ENCODE data around the gene BBX. TPM values are rescaled to one million over a fixed set of nuclear protein-coding genes. Genes with fewer than 3 reads are reported as not detected.
A peak's percentile ranks its signal among the peaks of the same experiment; 100 is the strongest.

BBX gene
- total RNA-seq, 6 experiments from 2014 or later = 40.6 to 50.3 (median 46.4) TPM

DNA sequence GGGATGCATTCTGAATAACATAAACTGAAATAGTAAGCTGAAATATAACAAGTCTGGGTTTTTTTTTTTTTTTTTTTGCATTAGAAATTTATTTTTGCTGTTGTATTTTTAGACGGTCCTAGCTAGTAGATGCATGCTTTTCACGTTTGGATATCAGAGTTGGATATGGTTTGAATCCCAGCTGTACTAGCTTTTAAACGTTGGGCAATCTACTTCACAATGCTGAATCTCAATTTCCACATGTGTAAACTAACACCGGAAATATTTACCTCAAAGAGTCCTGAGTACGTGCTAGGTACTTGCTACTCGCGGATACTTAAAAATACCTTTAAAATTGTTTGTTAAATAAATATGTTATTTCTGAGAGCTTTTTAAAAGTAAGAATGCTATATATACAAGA, 139.8 kb downstream of the BBX start:
- Mint-ChIP-seq H3K9me3 (no peaks in the 10 kb centered on the region), H3K4me3 (peak overlapping the region; percentile 79), H3K4me1 (ENCODE audit: low read depth) (peaks cover 78% of the 10 kb centered on the region), H3K27ac (peak overlapping the region; percentile 85), H3K27me3 (ENCODE audit: insufficient read depth) (no peaks in the 10 kb centered on the region), H3K36me3 (ENCODE audit: low read depth) (no peaks in the 10 kb centered on the region)
- no peak for DNase-seq
- TF ChIP-seq, protein P1, sequence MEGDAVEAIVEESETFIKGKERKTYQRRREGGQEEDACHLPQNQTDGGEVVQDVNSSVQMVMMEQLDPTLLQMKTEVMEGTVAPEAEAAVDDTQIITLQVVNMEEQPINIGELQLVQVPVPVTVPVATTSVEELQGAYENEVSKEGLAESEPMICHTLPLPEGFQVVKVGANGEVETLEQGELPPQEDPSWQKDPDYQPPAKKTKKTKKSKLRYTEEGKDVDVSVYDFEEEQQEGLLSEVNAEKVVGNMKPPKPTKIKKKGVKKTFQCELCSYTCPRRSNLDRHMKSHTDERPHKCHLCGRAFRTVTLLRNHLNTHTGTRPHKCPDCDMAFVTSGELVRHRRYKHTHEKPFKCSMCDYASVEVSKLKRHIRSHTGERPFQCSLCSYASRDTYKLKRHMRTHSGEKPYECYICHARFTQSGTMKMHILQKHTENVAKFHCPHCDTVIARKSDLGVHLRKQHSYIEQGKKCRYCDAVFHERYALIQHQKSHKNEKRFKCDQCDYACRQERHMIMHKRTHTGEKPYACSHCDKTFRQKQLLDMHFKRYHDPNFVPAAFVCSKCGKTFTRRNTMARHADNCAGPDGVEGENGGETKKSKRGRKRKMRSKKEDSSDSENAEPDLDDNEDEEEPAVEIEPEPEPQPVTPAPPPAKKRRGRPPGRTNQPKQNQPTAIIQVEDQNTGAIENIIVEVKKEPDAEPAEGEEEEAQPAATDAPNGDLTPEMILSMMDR (IDR thresholded peaks at IDR 0.05) = no peak

DNA sequence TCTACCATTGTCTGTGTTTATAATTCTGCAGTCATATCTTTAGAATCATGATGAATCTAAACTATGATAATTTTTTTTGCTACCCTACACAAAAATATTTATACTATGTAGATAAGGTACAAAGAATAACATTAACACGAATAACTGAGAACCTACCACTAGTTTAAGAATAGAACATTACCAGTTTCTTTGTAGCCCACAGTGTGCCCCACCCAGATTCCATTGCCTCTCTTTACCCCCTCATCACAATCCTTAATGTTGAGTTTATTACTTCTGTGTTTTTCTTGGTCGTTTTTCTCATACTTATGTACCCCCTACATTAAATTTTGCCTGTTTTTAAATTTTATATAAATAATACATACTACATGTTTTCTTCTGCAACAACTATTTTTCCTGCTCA, 140.5 kb downstream of the BBX start:
- TF ChIP-seq, protein P1 (IDR thresholded peaks at IDR 0.05) = no peak
- no peaks in the 10 kb centered on the region for H3K36me3 Mint-ChIP-seq (ENCODE audit: low read depth)
- peaks cover 76% of the 10 kb centered on the region for H3K4me1 Mint-ChIP-seq (ENCODE audit: low read depth)
- no peak overlapping the region for H3K27ac Mint-ChIP-seq
- H3K4me3 Mint-ChIP-seq = peak overlapping the region; percentile 7; the same call in 1 of the 2 replicates
- H3K27me3 Mint-ChIP-seq (ENCODE audit: insufficient read depth) = no peaks in the 10 kb centered on the region
- H3K9me3 Mint-ChIP-seq = no peaks in the 10 kb centered on the region
- no peak for DNase-seq

DNA sequence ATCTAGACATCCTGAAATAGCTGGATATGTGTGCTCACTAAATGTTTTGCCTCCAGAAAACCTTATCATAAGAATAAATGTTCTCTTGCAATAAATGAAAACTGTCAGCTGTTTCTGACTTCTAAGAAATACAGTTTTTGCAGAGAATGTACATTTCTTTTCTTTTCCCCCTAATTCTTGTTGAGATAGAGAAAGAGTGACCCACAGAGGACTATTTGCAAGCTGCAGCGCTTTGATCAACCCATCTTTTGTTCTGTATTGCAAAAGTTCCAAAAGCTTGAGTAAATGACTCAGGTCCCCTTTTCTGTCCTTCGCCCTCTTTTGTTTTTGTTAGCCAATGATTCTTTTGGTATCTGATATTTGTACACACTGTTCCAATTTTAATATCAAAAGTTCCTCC, 141.9 kb downstream of the BBX start:
- no peaks in the 10 kb centered on the region for H3K9me3 Mint-ChIP-seq
- TF ChIP-seq, protein P1 (IDR thresholded peaks at IDR 0.05) = no peak; the same call in 1 of the 2 replicates
- no peak overlapping the region for H3K4me3 Mint-ChIP-seq
- DNase-seq = no peak
- H3K36me3 Mint-ChIP-seq (ENCODE audit: low read depth) = no peaks in the 10 kb centered on the region
- peaks cover 79% of the 10 kb centered on the region for H3K4me1 Mint-ChIP-seq (ENCODE audit: low read depth)
- H3K27ac Mint-ChIP-seq = no peak overlapping the region
- no peaks in the 10 kb centered on the region for H3K27me3 Mint-ChIP-seq (ENCODE audit: insufficient read depth)

DNA sequence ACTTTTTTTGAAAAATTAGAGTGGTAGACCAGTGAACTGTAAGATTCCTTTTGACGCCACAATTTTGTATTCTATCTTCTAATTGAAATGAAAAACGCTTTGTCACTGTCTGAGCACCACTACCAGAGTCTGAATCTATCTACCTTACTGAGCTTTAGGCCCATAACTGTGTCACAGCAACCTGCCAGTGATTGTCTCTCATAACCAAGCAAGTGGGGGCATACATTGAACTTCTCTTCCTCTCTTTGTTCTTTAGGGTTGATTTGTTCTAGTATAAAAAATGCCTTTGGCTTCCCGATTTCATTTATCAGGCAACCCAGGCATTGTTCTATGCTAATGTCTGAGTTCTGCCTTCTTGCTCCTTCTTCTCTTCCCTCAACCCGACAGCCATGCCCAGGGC, 142.6 kb downstream of the BBX start:
- peaks cover 72% of the 10 kb centered on the region for H3K4me1 Mint-ChIP-seq (ENCODE audit: low read depth)
- no peaks in the 10 kb centered on the region for H3K36me3 Mint-ChIP-seq (ENCODE audit: low read depth)
- no peak for DNase-seq
- no peaks in the 10 kb centered on the region for H3K9me3 Mint-ChIP-seq
- no peak overlapping the region for H3K27ac Mint-ChIP-seq
- H3K27me3 Mint-ChIP-seq (ENCODE audit: insufficient read depth) = no peaks in the 10 kb centered on the region
- TF ChIP-seq, protein P1 (IDR thresholded peaks at IDR 0.05) = no peak
- no peak overlapping the region for H3K4me3 Mint-ChIP-seq

DNA sequence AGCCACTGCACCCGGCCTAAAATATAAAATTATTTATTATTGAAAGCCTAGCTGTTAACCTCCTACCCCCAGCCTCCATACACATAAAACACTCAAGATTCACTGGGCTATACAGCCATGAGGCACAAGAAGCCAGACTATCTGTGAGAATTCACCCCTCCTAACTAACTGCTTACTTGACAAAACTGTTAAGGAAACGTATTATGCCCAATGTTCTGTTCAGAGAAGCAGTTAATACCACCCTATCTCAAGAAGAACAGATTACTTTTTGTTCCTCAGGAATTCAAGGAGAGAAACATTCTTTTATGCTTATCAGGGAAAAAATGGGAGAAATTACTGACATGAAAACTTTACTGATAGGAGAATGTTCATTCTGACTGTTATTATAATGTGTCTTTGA, 144.1 kb downstream of the BBX start:
- Mint-ChIP-seq H3K9me3 (no peaks in the 10 kb centered on the region), H3K4me1 (ENCODE audit: low read depth) (peaks cover 61% of the 10 kb centered on the region)
- TF ChIP-seq, protein P1 (IDR thresholded peaks at IDR 0.05) = no peak

DNA sequence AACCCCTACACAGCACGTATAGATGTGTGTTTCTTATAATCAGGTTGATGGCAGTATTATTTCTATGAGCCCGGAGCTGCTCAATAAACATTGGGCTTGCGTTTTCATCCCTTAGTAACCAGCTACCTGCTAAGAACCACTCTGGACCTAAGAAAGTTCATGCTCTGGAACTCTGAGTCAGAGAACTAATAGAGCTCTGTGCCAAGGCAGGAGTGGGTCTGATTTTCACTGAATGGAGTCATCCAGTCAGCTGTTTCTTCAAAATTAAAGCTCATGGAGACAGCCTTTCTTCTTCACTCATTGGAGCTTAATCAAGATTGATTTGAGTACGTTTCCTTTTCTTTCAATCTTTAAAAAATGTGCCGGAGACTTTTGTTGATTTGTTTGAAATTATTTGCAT, 145.7 kb downstream of the BBX start:
- no peaks in the 10 kb centered on the region for H3K27me3 Mint-ChIP-seq (ENCODE audit: insufficient read depth)
- no peak overlapping the region for H3K27ac Mint-ChIP-seq
- no peaks in the 10 kb centered on the region for H3K9me3 Mint-ChIP-seq
- no peak overlapping the region for H3K4me3 Mint-ChIP-seq
- no peak for DNase-seq
- no peaks in the 10 kb centered on the region for H3K36me3 Mint-ChIP-seq (ENCODE audit: low read depth)
- TF ChIP-seq, protein P1 (IDR thresholded peaks at IDR 0.05) = no peak
- peaks cover 47% of the 10 kb centered on the region for H3K4me1 Mint-ChIP-seq (ENCODE audit: low read depth)

More for the DNA sequence above, 144.1 kb downstream of the BBX start:
- no peak for DNase-seq
- no peaks in the 10 kb centered on the region for H3K36me3 Mint-ChIP-seq (ENCODE audit: low read depth)
- H3K4me3 Mint-ChIP-seq = no peak overlapping the region
- no peaks in the 10 kb centered on the region for H3K27me3 Mint-ChIP-seq (ENCODE audit: insufficient read depth)
- H3K27ac Mint-ChIP-seq = no peak overlapping the region

All from HFFc6 (cell line).